GM19463 (cell line): Measurements from ENCODE around the gene BCAR3.
A peak's percentile ranks its signal among the peaks of the same experiment; 100 is the strongest.

Experiments used
- ATAC-seq: cut with Tn5 transposase; IDR thresholded peaks from one replicate; pipeline ENCODE4 v1.9.1; 2021; ENCODE audit warnings: mild to moderate bottlenecking, moderate library complexity; ENCODE audit not compliant: unreplicated experiment

BCAR3 gene

GRCh38 chr1:93617670-93618499 lies 63.8 kb downstream of the BCAR3 start:
- ATAC-seq: no peak

- no peak for ATAC-seq
Measured at GRCh38 chr1:93616996-93617669, 64.5 kb downstream of the BCAR3 start.

DNA sequence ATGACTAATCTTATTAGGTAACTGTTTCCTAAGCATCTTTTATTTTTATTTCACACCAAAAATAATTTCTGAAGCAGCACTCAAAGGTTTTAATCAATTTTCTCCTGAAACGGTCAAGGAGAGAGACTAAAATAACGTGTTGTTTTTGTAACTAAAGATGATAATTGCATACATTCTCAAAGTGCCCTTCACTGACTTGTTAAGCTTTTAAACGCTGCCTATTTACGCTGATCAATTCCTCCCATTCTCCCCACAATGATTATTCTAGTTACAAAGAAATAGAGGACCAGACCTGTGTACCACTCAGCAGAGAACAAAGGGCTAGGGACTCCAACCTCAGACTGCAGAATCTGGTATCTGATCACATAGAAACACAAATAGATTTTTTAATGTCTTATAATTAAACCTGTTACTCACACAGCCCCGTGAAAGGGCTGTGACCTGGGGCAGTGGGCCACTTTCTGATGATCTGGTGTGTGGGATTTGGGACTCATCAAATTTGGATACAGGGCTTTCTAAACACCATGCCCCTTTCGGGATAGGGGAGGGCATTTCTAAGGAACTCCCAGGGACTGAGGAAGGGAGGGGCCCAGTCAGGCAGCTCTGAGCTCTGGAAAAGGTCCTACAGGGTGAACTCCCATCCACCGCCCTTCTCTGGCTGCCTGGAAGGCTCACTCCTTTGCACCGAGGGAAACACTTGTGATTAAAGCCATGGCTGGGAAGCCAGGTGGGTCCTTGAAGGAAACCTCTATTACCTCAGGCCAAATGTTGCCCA lies 65.2 kb downstream of the BCAR3 start:
- no peak for ATAC-seq

DNA sequence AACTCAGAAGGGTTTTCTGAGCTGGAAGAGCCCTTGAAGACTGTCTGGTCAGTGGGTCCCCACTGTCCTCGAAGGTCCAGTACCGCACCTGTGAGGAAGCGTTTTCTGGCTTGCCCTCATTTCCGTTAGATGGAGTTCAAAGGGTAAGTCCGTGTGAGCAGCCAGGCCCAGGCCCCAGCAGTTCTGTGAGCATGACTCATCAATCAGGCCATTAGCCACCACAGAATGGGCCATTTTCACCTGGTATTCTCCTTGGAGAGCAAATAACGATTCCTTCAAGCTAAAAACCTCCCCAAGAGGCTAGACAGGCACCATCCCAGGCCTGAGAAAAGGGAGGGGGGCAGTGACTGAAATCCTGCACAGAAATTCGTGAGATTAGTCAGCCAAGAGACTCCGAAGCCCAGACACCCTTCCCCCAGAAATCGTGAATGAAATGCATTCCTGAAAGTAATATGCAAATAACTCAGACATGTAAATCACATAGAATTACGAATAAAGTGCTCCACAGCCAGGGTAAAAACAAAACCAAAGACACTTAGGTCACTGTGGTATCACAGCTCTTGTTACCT lies 66.0 kb downstream of the BCAR3 start:
- peak; percentile 77 for ATAC-seq

GRCh38 chr1:93614986-93615581 lies 66.6 kb downstream of the BCAR3 start:
- ATAC-seq: peak; percentile 35

- no peak for ATAC-seq
Measured at GRCh38 chr1:93614541-93614940, 67.1 kb downstream of the BCAR3 start.

- no peak for ATAC-seq
Measured at GRCh38 chr1:93613898-93614297, 67.7 kb downstream of the BCAR3 start.

- ATAC-seq: no peak
Measured at GRCh38 chr1:93612510-93612909, 69.1 kb downstream of the BCAR3 start.

DNA sequence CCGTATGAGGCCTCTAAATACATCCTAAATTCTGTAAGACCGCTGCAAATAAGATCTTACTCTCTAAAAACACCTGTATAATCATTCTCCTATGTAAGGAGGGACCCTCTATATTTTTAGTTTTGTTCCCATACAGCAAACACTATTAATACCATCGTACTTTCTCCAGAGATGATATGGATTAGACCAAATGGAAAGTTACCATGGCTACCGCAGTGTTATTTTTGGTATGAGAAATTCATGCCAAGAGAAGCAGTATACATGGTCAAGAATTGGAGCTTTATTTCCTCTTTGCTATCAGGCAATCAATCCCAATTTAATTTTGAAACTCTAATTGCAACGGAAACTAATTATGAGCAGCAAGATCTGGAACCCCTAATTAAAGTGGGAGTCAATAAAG lies 70.0 kb downstream of the BCAR3 start:
- ATAC-seq: no peak

GRCh38 chr1:93609536-93609935 lies 72.1 kb downstream of the BCAR3 start:
- ATAC-seq: no peak

- peak; percentile 13 for ATAC-seq
Measured at GRCh38 chr1:93608187-93609109, 73.2 kb downstream of the BCAR3 start.

- ATAC-seq: peak; percentile 89
Measured at GRCh38 chr1:93607814-93608186, 73.8 kb downstream of the BCAR3 start.

- no peak for ATAC-seq
Measured at GRCh38 chr1:93605812-93606512, 75.7 kb downstream of the BCAR3 start.

- no peak for ATAC-seq
Measured at GRCh38 chr1:93605026-93605568, 76.5 kb downstream of the BCAR3 start.

- no peak for ATAC-seq
Measured at GRCh38 chr1:93604411-93604810, 77.2 kb downstream of the BCAR3 start.

DNA sequence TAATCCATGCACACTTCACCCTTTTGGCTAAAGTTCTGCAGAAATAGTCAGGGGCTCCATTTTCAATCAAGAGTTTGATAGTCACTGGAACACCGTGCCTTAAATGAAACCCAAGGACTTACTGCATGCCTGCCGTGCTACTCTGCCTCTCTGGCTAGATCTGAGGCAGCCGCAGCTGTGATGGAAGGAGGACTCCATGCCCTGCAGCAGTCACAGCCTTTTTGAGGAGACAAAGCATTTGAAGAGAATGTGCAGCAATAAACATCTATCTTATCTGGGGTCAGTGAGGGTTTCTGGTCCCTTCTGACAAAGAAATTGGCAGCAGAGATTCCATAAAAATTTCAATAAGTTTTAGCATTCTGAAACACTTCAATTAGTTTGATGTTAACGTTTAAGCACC lies 78.0 kb downstream of the BCAR3 start:
- no peak for ATAC-seq

DNA sequence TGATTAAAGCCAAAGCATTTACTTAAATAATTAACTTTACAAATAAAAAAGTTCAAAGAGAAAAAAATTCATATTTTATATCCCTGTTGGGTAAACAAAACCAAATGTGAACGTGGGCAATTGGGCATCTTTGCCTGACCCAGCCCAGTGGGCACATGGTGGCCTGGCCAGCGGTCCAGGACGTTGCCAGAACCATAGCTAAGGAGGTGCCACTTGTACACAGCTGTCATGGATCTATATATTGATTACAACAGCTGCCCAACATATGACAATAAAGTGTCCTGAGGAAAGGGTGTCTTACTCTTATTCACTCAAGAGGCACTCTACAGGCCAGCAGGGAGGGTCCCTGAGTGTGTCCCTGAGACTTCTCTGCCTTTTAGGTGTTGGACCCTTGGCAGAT lies 78.5 kb downstream of the BCAR3 start:
- no peak for ATAC-seq

GRCh38 chr1:93602101-93602500 lies 79.5 kb downstream of the BCAR3 start:
- no peak for ATAC-seq

- no peak for ATAC-seq
Measured at GRCh38 chr1:93601686-93602085, 80.0 kb downstream of the BCAR3 start.
